ENCODE data around the gene EIF3J.
"Not testable (repeated sequence)": the region's sequence is repeated elsewhere in the genome, so short reads cannot be mapped to it uniquely, and the experiment has no call there.

EIF3J gene

GRCh38 chr15:44544745-44545144 is 7.8 kb downstream of the EIF3J start:
- DNase-seq: not testable (repeated sequence)

DNA sequence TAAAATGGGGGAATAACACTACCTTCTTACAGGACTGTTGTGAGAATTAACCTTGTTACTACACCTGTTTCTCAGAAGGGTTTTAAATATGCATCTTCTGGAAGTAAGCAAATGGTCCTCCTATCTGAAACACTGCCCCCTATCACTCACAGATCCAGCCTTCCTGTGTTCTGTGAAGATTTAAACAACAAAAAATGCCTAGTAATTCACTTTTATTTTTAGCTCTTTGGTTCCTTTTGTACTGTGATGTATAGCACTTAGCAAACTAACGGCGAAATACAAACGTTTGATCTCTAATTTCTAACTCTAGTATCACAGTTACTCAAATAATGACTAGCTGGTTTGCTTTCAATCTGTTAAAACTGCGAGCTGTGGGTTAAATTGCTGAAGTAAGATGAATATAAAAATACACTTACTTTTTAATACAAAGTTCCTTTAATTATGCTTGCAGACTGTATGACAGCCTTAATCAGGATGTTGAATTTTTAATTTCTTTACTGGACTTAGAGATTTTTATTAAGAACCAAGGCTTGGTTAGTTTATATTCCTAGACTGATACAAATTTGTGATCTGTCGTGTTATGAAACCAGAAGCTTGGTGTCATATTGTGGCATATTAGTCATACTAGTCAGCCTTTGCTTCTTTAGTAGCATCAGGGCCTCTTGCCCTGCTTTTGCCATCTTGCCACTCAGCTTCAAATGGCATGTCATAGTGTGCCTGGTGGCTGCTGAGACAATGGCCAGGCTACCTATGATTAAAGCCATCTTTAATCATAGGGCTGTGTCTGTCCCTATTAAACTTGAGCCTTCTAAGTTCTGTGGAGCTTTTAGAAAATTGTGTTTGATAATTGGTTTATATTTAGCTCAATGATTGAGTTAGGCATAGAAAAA is 9.2 kb downstream of the EIF3J start:
- DNase-seq: peak in 1 of 2 donors; percentile 57

- DNase-seq: not testable (repeated sequence)
Observed at GRCh38 chr15:44549152-44549551, 12.2 kb downstream of the EIF3J start.

- peak in 1 of 2 donors; percentile 37 for DNase-seq
Observed at GRCh38 chr15:44550256-44550655, 13.3 kb downstream of the EIF3J start.

DNA sequence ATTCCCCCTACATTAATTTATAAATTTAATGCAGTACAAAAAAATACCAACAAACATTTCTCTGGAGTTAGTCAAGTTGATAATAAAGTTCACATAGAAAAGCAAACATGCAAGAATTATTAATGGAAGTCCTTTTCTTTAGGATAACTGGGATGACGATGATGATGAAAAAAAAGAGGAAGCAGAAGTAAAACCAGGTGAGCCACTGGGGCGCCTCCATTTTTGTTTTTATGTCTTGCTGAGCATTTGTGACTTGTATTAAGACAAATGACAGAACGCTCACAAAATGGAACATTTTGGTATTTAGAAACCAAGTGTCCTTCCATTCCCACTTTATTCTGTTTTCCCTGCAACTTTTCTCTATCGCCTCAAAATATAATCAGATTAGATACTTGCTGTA is 13.8 kb downstream of the EIF3J start:
- no peak for DNase-seq

GRCh38 chr15:44554934-44555723 is 18.2 kb downstream of the EIF3J start:
- DNase-seq: no peak

GRCh38 chr15:44560926-44561325 is 24.0 kb downstream of the EIF3J start:
- DNase-seq: not testable (repeated sequence)

- DNase-seq: no peak
Observed at GRCh38 chr15:44565387-44566154, 28.6 kb downstream of the EIF3J start.

- DNase-seq: no peak
Observed at GRCh38 chr15:44566155-44566540, 29.2 kb downstream of the EIF3J start.

- DNase-seq: no peak
Observed at GRCh38 chr15:44568338-44568737, 31.4 kb downstream of the EIF3J start.

- DNase-seq: no peak
Observed at GRCh38 chr15:44569316-44569715, 32.4 kb downstream of the EIF3J start.

- no peak for DNase-seq
Observed at GRCh38 chr15:44570361-44570760, 33.4 kb downstream of the EIF3J start.

DNA sequence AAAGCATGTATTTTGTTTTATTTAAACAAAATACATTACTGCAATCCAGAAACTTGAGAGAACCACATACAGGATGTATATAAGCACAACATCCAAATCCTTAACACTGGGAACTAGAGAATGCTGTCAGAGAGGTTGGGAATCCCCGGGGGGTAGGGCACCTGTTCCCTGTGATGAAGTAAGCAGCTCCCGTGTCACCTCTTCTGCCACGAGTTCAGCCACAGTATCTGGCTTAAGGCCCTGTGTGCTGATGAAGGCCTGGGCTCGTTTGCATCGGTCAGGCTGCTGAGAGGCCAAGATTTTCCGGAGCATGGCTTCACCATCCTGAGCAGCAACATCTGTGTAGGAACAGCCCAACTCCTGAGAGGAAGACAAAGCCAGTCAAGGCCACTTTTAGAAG is 36.4 kb downstream of the EIF3J start:
- DNase-seq: no peak

DNA sequence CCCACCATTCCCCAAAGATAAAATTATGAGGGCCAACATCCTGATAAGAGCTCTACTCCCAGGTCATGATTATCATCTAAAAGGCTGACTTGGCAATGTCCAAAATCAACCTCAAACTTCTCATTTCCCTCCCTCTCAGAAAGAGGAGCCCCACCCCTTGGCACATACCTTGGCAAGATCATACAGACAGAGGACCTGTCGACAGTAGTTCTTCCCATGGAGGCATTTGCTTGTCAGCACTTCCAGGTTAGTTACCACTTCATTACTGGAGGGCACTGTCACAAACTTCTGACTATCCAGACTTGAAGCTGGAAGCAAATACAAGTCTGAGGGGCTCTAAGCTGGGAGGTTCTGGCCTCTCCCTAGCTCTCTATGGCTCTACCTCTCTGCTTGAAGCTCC is 37.8 kb downstream of the EIF3J start:
- no peak for DNase-seq

DNA sequence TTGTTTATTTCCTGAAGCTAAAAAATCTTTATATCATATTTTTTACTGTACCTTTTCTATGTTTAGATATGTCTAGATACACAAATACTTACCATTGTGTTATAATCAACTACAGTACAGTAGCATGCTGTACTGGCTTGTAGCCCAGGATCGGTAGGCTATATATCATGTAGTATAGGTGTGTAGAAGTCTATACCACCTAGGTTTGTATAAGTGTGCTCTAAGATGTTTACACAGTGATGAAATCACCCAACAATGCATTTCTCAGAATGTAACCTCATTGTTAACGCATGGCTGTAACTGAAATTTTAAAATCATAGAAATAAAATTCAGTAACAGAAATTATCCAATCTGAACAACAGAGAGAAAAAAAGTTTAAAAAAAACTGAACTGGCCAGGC is 43.2 kb downstream of the EIF3J start:
- DNase-seq: no peak

DNA sequence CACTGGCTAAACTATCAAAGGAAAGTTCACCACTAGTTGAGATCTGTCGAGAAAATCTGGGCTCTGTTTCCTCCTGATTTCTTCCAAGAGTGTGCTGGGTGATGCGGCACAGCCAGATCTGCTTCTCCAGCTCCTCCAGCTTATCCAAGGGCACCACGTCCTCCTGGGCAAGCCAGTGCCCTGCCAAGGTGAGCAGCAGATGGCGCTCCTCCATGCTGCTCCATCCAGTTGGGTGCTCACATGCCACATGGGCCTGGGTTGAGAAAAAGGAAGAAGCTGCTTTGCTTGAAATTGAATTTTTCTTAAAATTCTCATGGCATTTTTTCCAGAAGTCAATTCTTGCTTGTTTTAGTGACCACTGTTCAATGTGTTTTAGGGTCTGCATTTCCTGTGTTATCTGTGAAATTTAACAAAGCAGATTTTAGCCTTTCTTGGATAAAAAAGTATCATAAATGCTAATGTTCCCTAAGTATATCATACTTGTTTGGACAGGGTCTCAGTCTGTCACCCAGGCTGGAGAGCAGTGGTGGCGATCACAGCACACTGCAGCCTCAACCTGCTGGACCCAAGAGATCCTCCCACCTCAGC is 47.3 kb downstream of the EIF3J start:
- DNase-seq: peak; percentile 53 to 71

DNA sequence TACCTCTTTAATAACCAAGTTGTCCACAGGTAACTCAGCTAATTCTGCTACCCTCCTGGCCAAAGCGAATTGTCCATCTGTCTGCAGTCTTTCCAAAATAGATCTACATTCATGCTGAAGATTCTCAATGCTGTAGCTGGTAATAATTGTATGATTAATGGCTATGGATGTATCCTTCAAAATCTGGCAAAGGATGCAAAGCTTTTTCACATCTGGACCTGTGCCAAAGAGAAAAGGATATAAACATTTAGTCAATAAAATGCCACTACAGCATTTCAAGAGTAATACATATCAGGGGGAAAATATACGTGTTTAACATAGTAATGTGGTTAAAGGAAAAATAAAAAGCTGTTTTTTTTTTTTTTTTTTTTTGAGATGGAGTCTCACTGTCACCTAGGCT is 48.7 kb downstream of the EIF3J start:
- DNase-seq: no peak

DNA sequence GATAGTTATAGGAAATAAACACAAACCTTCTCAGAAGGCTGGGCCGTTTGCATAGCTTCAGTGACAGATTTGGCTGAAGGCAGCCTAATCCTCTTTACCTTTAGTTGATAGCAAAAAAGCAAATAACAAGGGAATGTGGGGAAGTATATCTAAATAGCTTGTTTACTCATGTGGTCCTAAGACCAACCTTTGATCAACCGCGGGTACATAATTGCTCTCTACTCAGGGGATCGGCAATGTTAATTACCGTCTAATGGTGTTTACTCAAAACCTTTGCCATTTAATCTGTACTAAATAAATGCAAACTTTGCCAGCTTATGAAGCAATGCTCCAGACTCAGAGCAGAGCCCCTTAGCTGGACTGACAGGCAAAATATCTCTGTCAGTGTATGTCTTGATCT is 51.6 kb downstream of the EIF3J start:
- no peak for DNase-seq

DNA sequence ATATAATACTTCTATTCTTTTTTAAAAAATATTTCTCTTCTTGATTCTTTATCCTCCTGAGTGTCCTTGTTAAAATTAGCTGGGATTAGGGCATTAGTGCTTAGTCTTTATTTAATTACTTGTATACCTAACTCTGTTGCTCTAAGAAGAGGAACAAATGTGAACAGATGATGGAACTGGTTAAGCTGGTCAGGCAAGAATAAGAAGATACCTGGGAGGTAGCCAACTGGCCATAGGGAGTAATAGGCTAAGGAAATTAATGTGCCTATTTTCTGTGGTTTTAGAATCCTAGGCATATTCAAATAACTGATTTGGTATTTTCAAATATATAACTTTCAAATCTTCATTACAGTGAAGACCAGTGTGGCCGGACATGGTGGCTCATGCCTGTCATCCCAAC is 54.4 kb downstream of the EIF3J start:
- DNase-seq: no peak

- peak; percentile 20 to 75 for DNase-seq
Observed at GRCh38 chr15:44593042-44593736, 56.2 kb downstream of the EIF3J start.

DNA sequence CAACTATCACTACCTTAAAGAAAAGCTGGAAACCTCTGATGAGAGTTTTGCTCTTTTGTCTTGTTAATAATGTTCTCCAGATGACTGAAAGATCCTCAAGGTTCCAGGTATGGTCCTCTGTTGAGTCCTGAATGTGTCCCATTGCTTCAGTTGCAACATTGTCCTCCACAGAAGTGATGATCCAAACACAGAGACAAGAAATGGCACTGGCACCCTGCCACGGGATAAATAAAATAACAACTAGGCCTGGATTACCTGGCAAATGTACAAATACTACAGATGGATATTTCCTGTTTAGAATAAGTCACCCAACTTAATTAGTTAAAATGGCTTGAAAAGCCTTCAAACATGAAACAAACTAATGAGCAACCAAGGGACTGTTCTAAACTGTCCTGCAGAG is 58.3 kb downstream of the EIF3J start:
- DNase-seq: no peak

Data from CD4-positive, alpha-beta T cell treated with Interferon alpha-2 for 1 hour (primary cell).